ENCODE measurements around the gene CCSER2.

- TF ChIP-seq CTCF (IDR thresholded peaks at IDR 0.05), result no peak
- no peak for TF ChIP-seq ZFX (IDR thresholded peaks at IDR 0.05; ENCODE audit: borderline replicate concordance)
Observed at GRCh38 chr10:84424731-84425167, 96.4 kb downstream of the CCSER2 start.
